GM15510 (cell line): ENCODE results near the gene CTAG1A.
"Not testable (repeated sequence)": the region's sequence is repeated elsewhere in the genome, so short reads cannot be mapped to it uniquely, and the experiment has no call there.

ENCODE experiments used
- POLR2A ChIP-seq: IDR thresholded peaks from 3 replicates; pipeline ENCODE4 v1.6.1; 2011; ENCODE audit warnings: borderline replicate concordance; ENCODE audit not compliant: insufficient read length; ENCODE audit errors: extremely low read depth

Gene CTAG1A

DNA sequence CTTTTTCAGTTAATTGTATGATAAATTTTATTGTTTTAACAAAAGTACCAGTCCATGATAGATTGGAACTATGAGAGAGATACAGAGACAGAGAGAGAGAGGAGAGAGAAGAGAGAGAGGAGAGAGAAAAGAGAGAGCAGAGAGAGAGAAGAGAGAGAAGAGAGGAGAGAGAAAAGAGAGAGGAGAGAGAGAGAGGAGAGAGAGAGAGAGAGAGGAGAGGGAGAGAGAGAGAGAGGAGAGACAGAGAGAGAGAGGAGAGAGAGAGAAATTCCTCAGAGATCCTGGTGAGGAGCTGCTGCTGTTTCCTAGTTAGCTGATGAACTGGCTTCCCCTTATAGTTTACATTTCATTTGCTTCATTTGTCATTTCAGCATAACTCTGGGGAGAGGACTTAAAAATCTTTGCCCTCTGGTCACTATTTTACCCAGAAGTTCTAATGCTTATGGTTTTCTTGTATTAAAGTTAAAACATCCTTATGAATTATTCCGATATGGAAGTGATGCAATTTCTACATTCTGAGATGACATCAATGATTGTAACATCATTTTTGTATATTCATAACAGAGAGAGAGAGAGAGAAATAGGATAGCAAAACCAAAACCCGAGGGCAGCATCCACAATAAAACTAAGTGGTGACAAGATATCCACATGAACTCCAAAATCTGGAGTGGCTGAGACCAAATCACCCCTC lies 10.8 kb downstream of the CTAG1A start:
- TF ChIP-seq POLR2A, result no peak

DNA sequence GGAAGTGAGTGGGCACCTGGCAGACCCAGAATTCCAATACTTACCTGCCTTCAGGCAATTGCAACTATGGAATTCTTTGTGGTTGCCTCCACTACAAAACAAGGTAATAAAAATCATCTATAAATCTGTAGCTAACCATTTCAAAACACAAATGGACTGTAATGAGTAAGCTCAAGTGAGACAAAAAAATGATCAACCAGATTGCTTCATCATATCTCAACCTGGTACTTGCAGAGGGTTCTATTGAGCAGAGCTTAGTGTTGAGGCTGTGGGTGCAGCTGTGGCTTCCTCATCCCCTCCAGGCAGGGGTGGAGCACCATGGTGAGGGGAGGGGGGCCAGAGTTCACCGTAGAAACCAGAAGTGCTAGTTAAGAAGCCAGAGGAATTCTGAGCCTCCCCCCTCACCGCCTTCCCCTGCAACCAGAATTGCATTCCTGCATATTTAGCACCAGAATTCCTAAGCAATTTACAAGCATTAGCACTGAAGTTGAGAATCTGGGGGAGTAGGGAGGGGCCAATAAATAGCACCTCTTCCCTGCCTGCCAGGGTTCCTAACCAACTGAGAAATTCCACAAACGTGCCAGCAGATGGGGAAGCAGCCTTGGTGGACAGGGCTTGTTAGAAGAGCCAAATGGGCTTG lies 11.5 kb downstream of the CTAG1A start:
- TF ChIP-seq POLR2A, result no peak

DNA sequence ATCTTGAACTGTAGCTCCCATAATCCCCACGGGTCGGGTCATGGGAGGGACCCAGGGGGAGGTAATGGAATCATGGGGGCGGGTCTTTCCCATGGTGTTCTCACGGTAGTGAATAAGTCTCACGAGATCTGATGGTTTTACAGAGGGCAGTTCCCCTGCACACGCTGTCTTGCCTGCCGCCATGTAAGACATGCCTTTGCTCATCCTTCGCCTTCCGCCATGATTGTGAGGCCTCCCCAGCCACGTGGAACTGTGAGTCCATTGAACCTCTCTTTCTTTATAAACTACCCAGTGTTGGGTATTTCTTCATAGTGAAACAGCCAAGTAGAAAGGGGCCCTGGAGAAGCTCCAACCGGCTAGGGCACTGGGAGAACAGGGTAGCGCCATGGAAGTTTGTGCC lies 12.3 kb downstream of the CTAG1A start:
- no peak for TF ChIP-seq POLR2A

DNA sequence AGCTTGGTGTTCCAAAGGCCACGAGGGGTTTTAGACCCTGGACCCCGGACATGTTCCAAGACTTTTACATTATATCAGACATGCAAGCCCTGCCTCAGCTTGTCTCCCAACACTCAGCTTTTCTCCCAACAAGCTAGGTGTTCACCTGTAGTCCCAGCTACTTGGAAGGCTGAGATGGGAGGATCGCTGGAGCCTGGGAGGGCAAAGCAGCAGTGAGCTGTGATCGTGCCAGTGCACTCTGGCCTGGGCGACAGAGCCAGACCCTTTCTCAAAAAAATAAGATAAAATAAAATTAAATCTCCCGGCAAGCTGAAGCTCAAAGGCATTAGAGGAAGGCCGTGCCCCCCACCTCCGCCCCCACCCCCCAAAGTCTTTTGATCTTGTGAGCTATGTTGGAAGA lies 13.7 kb downstream of the CTAG1A start:
- no peak for TF ChIP-seq POLR2A

DNA sequence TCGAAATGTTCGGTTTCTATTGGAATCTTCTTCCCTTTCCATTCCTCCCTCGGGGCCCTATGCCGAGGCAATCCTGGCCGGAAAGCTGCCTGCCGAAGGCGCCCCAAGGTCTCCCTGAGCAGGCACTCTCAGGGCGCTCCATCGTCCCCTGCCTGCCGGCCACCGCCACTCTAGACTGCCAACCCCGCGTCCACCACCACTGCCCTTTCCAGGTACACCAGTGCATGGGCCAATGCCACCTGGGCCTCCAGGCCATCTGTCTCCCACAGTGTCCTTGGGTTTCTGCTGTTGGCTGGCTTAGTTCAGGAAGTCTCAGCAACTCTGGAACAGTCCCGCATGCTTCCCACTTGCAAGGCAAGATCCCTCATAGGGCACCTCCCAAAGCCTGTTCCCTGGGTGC lies 14.6 kb downstream of the CTAG1A start:
- TF ChIP-seq POLR2A, result no peak

DNA sequence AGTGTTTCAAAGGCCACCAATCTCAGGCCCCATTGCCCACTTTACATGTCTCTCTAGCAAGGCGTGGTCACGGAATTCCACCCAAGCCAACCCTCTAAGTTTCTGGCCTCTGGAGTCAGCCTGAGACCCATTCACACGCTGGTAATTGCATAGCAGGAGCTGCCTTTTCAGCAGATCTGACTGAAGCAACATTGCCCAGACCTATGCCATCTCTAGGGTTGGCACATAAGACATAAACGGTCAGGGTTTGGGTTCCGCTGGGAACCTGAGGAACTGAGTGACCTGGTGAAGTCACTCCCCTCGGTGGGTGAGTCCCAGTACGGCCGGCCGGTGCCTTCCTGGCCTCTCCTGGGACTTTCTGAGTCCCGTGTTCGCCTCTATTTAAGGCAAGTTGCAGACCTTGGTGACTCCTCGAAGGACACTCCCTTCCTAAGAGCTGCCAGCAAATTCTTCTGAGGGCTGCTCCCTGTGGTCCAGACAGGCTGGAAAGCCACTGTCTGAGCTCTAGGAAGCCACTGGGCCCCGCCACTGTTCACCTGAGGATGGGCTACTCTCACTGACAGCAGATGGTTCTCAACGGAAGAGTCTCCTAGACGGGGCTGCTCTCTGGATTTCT lies 15.9 kb downstream of the CTAG1A start:
- no peak for TF ChIP-seq POLR2A

DNA sequence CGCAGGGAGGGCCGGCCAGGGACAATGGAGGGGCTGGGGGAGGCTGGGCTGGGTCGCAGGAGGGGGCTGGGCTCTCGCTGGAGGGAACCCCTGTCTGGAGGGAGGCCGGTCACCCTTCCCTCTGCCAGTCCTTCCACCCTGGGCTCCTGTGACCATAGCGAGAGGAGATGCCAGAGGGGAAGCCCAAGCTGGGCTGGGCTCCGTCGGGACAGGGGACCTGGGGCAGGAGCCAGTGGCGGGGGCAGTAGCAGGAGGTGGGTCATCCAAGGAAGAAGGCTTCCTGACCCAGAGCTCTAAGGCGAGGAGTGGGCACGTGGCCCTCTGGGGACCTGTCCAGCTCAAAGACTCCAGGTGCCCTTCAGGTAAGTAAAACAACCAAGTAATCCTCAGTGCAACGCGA lies 17.3 kb downstream of the CTAG1A start:
- TF ChIP-seq POLR2A, result no peak

DNA sequence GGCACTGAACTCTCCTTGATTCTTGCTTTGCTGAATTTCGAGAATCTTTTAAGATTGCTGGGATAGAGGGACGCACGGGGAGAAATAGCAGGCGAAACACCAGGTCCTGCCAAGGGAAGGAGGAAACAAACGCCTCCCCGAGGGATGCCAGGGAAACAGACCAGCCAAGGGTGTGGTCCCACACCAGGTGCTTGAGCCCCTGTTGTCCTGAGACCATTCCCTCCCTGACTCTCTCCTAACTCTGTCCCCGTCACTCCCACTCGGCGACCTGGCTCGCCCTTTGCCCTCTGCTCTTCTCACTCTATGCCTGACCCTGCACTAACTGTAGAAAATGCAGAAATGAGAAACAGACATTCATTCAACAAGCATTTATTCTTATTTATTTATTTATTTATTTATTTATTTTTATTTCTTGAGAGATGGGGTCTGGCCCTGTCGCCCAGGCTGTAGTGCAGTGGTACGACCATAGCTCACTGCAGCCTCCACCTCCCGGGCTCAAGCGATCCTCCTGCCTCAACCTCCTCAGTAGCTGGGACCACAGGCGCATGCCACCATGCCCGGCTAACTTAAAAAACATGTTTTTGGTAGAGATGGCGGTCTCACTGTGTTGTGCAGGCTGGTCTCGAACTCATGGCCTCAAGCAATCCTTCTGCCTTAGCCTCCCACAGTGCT lies 18.0 kb downstream of the CTAG1A start:
- no peak for TF ChIP-seq POLR2A

DNA sequence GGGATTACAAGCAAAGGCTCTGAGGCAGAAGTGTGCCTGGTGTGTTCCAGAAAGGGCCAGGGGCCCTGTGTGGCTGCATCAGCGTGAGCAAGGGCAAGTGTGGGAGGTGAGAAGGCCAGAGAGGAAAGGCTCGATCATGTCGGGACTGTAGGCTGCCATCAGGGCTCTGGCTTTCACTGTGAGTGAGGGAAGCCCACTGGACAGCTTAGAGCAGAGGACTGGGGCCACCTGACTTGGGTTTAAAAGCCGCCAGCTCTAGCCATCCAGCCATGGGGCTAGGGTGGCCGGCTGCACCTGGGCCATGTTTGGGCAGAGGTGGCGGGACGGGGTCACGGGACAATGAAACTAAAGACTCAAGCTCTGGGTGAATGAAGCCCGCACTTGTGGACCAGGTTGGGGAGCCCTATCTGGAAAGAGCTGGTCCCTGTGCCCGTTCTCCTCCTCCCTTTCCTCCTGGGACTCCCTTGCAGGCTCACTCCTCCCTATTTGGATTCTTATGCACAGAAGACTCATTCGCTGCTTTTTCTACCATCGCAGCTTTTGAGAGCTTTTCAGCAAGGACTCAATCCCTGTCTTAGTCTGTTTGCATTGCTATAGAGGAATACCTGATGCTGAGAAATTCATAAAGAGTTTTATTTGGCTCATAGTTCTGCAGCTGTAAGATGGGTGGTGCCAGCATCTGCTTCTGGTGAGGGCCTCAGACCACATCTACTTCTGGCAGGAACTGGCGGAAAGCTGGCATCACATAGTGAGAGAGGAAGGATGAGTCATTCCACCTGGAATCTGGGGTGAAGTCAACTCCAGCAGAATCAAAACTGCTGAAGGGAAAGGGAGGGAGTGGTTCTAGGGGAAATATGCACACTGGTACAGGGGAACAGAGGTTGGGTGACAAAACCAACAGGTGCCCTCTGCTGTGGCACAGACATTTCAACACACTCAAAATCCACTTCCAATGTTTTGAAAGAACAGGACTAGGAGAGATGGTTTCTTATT lies 18.8 kb downstream of the CTAG1A start:
- no peak for TF ChIP-seq POLR2A

DNA sequence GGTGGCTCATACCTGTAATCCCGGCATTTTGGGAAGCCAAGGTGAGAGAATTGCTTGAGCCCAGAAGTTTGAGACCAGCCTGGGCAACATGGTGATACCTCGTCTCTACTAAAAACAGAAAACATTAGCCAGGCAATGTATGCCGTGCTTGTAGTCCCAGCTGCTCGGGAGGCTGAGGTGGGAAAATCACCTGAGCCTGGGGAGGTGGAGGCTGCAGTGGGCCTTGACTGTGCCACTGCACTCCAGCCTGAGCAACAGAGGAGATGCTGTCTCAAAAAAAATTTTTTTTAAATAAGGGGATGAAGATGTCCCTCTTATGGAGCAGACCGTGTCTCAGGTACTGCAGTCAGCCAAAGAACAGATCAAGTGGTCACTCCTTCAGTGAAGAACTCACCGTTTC lies 20.6 kb downstream of the CTAG1A start:
- no peak for TF ChIP-seq POLR2A

DNA sequence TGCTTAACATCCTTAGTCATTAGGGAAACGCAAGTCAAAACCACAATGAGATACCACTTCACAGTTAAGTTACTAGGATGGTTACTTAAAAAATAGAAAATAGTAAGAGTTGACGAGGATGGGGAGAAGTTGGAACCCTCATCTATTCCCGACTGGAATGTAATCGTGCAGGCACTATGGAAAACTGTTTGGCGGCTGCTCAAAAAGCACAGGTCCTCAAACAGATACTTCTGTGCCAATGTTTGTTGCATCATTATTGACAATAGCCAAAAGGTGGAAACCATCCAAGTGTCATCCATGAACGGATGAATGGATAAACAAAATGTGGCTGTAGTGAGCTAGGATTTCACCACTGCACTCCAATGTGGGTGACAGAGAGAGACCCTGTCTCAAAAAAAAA lies 22.4 kb downstream of the CTAG1A start:
- no peak for TF ChIP-seq POLR2A

DNA sequence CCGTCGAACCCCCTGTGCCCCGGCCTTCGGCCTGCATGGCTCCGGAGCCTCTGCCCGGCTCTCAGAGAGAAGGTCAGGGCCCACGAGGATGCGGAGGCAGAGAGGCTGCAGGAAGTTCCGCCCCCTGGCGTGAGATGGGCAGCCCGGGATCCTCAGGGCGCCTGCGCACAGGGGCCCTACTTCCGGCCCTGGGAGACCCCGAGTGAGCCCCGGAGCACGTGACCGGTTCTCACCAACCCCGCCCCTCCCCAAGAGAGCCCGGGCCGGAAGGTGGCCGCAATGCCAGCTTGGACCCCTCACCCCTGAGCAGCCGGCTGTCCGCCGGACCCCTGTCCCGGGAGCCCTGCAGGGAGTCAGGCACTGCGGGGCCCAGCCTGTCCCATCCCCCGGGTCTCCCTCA lies 34.2 kb downstream of the CTAG1A start, which contains the start of gene CTAG1B:
Gene CTAG1B (minus strand): TSS at position 101 of the 400 bp plus-strand sequence. CDS start 64 bp downstream, at position 37.
- TF ChIP-seq POLR2A, result not testable (repeated sequence)
